ENCODE data around the gene KIF5A. TPM values are rescaled to one million over a fixed set of nuclear protein-coding genes. Genes with fewer than 3 reads are reported as not detected.
A peak's percentile ranks its signal among the peaks of the same experiment; 100 is the strongest.

The KIF5A gene
- total RNA-seq, 2 donors from 2014 or later = 2.3 to 4.5 TPM

DNA sequence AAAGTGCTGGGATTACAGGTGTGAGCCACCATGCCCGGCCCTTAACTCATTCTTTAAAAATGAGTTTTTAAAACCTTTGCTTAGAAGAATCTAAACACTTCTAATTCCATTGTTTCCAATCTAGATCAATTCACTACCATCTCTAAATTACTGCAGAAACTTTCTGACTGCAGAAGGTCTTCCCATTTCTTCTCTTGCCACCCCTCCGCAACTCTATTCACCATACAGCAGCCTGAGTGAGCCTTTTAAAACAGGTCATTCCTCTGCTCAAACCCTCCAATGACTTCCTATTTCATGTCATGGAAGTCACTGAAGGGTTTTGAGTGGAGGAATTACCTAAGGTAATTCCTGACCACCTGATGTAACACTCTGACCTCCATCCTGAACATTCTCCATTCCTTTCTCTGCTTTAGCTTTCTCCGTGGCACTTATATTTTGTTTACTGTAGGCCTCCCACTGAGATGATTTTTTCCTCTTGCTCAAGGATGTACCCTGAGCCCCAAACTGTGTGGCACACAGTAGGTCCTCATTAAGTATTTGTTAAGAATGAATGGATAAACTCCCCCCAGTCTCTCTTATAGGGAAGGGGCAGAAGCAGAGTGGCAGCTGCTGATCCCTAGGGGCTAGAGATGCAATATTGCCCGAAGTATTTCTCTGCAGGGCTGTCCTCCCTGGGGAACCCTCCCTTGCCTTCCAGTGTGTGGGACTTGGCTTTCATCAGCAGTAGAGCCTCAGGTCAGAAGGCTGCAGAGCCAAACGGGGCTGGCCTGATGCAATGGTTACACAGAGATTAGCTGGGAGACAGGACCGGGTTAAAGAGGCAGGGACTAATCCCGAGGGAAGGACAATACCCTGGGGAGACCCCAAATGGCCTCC, 30.7 kb upstream of the KIF5A start:
- Histone ChIP-seq H3K9me3 (ENCODE audit: control insufficient read depth, low read length) (no peaks in the 10 kb centered on the region), H3K36me3 (ENCODE audit: control insufficient read depth, insufficient read depth, low read length) (peaks cover 56% of the 10 kb centered on the region), H3K4me1 (ENCODE audit: control insufficient read depth, insufficient read depth, low read length) (peaks cover 14% of the 10 kb centered on the region), H3K9ac (ENCODE audit: extremely low read depth, low read length, poor library complexity, severe bottlenecking) (peak overlapping the region; percentile 98), H3K4me3 (ENCODE audit: low read length) (peak overlapping the region; percentile 96), H3K27me3 (ENCODE audit: control insufficient read depth, insufficient read depth, low read length, poor library complexity, severe bottlenecking) (no peaks in the 10 kb centered on the region), H3K27ac (ENCODE audit: low read depth, low read length) (peak overlapping the region; percentile 93)
- TF ChIP-seq, protein P1, sequence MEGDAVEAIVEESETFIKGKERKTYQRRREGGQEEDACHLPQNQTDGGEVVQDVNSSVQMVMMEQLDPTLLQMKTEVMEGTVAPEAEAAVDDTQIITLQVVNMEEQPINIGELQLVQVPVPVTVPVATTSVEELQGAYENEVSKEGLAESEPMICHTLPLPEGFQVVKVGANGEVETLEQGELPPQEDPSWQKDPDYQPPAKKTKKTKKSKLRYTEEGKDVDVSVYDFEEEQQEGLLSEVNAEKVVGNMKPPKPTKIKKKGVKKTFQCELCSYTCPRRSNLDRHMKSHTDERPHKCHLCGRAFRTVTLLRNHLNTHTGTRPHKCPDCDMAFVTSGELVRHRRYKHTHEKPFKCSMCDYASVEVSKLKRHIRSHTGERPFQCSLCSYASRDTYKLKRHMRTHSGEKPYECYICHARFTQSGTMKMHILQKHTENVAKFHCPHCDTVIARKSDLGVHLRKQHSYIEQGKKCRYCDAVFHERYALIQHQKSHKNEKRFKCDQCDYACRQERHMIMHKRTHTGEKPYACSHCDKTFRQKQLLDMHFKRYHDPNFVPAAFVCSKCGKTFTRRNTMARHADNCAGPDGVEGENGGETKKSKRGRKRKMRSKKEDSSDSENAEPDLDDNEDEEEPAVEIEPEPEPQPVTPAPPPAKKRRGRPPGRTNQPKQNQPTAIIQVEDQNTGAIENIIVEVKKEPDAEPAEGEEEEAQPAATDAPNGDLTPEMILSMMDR (conservative IDR thresholded peaks at IDR 0.05) = no peak
- H3K9me3 Mint-ChIP-seq = no peaks in the 10 kb centered on the region
- peaks cover 49% of the 10 kb centered on the region for H3K36me3 Mint-ChIP-seq (ENCODE audit: low read depth)
- DNase-seq = no peak
- peaks cover 56% of the 10 kb centered on the region for H3K4me1 Mint-ChIP-seq
- peak overlapping the region; percentile 93 for H3K4me3 Mint-ChIP-seq
- peak overlapping the region; percentile 99 for H3K27ac Mint-ChIP-seq
- no peaks in the 10 kb centered on the region for H3K27me3 Mint-ChIP-seq (ENCODE audit: insufficient read depth)
- 32 to 54% methylated on average over 2 to 7 of the region's 7 CpGs for WGBS, 2 experiments (ENCODE audit: insufficient coverage in 1 of 2, insufficient read length in 1 of 2)

DNA sequence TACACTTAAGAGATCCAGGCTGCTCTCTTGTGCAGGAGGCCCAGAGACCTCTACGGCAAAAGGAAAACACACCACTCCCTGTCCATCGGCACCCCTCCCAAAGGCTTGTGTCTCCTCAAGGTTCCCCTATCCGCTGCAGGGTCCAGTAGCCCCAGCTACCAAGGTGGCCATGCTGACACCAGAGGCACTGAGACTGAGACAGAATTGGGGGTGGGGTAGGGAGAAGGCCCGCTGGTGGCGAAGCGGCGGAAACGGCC, 30.1 kb upstream of the KIF5A start:
- Mint-ChIP-seq H3K4me1 (peaks cover 54% of the 10 kb centered on the region), H3K27me3 (ENCODE audit: insufficient read depth) (no peaks in the 10 kb centered on the region), H3K36me3 (ENCODE audit: low read depth) (peaks cover 47% of the 10 kb centered on the region), H3K4me3 (peak overlapping the region; percentile 93), H3K27ac (peak overlapping the region; percentile 99), H3K9me3 (no peaks in the 10 kb centered on the region)
- peak; percentile 88 for DNase-seq
- Histone ChIP-seq H3K27ac (ENCODE audit: low read depth, low read length) (peak overlapping the region; percentile 93), H3K36me3 (ENCODE audit: control insufficient read depth, insufficient read depth, low read length) (peaks cover 56% of the 10 kb centered on the region), H3K9ac (ENCODE audit: extremely low read depth, low read length, poor library complexity, severe bottlenecking) (peak overlapping the region; percentile 98), H3K27me3 (ENCODE audit: control insufficient read depth, insufficient read depth, low read length, poor library complexity, severe bottlenecking) (no peaks in the 10 kb centered on the region), H3K9me3 (ENCODE audit: control insufficient read depth, low read length) (no peaks in the 10 kb centered on the region), H3K4me3 (ENCODE audit: low read length) (peak overlapping the region; percentile 96), H3K4me1 (ENCODE audit: control insufficient read depth, insufficient read depth, low read length) (peaks cover 9% of the 10 kb centered on the region)
- WGBS, 2 experiments (ENCODE audit: insufficient coverage in 1 of 2, insufficient read length in 1 of 2) = 0 to 1% methylated on average over 7 to 8 of the region's 8 CpGs
- TF ChIP-seq, protein P1 (conservative IDR thresholded peaks at IDR 0.05) = no peak

DNA sequence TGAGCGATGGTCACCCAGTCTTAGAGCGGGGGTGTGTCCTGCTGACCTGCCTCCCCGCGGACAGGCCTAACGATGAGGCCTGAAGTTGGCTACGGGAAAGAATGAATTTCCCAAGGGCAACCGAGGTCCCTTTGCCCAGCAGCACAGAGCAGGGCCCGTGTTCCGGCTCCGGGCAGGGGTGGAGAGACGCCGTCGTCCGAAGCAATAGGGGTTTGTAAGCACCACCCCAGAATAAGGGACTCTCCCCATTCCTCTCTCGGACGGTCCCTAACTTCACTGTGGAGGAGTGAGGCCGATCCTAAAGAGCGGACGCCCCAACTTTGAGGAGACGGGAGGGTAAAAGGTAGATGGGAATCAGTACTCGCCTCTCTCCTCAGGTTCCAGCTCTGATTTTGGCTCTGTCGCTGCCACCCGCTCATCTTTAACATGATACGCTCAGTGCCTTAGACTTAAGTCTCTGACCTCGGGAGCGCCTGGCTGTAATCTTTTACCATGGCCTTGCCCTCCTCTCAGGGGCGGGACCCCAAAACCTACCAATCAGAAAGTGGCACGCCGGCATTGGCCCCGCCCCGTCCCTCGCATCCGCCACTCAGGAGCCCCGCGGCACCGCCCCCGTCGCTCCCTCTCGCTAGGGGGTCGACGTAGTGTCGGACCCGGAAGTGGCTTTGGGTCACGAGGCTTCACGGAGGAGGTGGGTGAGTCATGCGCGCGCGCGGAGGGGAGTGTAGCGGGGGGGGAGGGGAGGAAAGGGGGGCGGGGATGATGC, 29.6 kb upstream of the KIF5A start, which contains the start of gene DDIT3:
DDIT3 (minus strand) TSS at position 462 of the 766 bp plus-strand sequence. CDS start 3,108 bp downstream, outside the sequence.
- Mint-ChIP-seq H3K27ac (peak within 1 kb of the TSS; percentile 99), H3K36me3 (ENCODE audit: low read depth) (peaks cover 47% of the 10 kb centered on the region), H3K4me1 (peaks cover 49% of the 10 kb centered on the region), H3K4me3 (peak within 1 kb of the TSS; percentile 93), H3K27me3 (ENCODE audit: insufficient read depth) (no peaks in the 10 kb centered on the region), H3K9me3 (no peaks in the 10 kb centered on the region)
- WGBS, 2 experiments (ENCODE audit: insufficient coverage in 1 of 2, insufficient read length in 1 of 2) = 0 to 1% methylated on average over 26 to 45 of the region's 52 CpGs
- no peaks in the 10 kb centered on the region for H3K9me3 ChIP-seq (ENCODE audit: control insufficient read depth, low read length)
- H3K9ac ChIP-seq (ENCODE audit: extremely low read depth, low read length, poor library complexity, severe bottlenecking) = peak within 1 kb of the TSS; percentile 98
- peak within 1 kb of the TSS; percentile 93 for H3K27ac ChIP-seq (ENCODE audit: low read depth, low read length)
- peaks cover 56% of the 10 kb centered on the region for H3K36me3 ChIP-seq (ENCODE audit: control insufficient read depth, insufficient read depth, low read length)
- peak within 1 kb of the TSS; percentile 96 for H3K4me3 ChIP-seq (ENCODE audit: low read length)
- no peaks in the 10 kb centered on the region for H3K27me3 ChIP-seq (ENCODE audit: control insufficient read depth, insufficient read depth, low read length, poor library complexity, severe bottlenecking)
- TF ChIP-seq, protein P1 (conservative IDR thresholded peaks at IDR 0.05) = no peak
- peaks cover 4% of the 10 kb centered on the region for H3K4me1 ChIP-seq (ENCODE audit: control insufficient read depth, insufficient read depth, low read length)
- peak; percentile 100 for DNase-seq

Measured in endodermal cell (in vitro differentiated cells).